GM12892 (cell line): Measurements from ENCODE around the gene CDKN2B-AS1.

Source experiments
- POLR2A ChIP-seq: IDR thresholded peaks from 2 replicates; pipeline ENCODE4 v1.6.1; 2011; ENCODE audit warnings: low read depth, low read length, control low read depth
- POLR2AphosphoS5 ChIP-seq: IDR thresholded peaks from 2 replicates; pipeline ENCODE4 v1.6.1; 2011; ENCODE audit warnings: low read depth, low read length, control low read depth
- TAF1 ChIP-seq: IDR thresholded peaks from 2 replicates; pipeline ENCODE4 v1.6.1; 2011; ENCODE audit warnings: low read depth, mild to moderate bottlenecking, control low read depth, low read length, borderline replicate concordance

DNA sequence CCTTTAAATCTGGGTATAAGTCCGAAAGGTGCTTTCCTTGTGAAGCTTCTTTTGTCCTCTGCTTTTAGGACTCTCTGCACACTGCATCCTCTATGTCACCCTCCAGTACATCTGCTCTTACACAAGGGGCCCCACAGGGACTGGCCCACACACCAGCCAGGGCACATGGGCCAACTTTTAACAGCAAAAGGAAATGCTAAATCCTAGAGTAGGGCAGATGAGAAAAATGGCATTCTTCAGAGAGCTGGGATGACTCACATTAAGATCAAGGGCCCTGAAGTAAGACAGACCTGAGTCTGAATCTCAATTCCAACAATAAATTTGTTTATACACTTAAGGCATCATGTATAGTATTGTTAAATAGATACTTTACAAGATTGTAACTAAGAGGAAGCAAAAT lies 54.8 kb downstream of the CDKN2B-AS1 start:
- no peak for TF ChIP-seq POLR2AphosphoS5
- TF ChIP-seq POLR2A = no peak
- TF ChIP-seq TAF1 = no peak
